SK-N-SH treated with all-trans-retinoic acid at 6 μM for 48 hours (cell line): ENCODE measurements around the gene ACTL6A.

Experiments
- ATAC-seq: fragments of 200-7000 bp; cut with Tn5 transposase; 3 replicates; pipeline ENCODE4 v1.9.1; 2020; ENCODE audit warnings: mild to moderate bottlenecking, moderate library complexity
- ARNTL ChIP-seq: fragments of 450-650 bp; formaldehyde crosslinking; IDR thresholded peaks from 2 replicates; pipeline ENCODE4 v1.5.0; 2020; ENCODE audit warnings: low read depth, mild to moderate bottlenecking, moderate library complexity, borderline replicate concordance
- BACH2 ChIP-seq: fragments of 250-450 bp; sonication (Bioruptor Pico); IDR thresholded peaks from 2 replicates; pipeline ENCODE4 v1.9.0; 2021; ENCODE audit warnings: mild to moderate bottlenecking, borderline replicate concordance
- CREB5 ChIP-seq: fragments of 250-450 bp; sonication (Bioruptor Pico); IDR thresholded peaks from 2 replicates; pipeline ENCODE4 v1.5.1; 2020; ENCODE audit warnings: low read depth, mild to moderate bottlenecking, moderate library complexity
- CSDC2 ChIP-seq: fragments of 250-450 bp; sonication (Bioruptor Pico); IDR thresholded peaks from 2 replicates; pipeline ENCODE4 v1.5.0; 2020; ENCODE audit warnings: mild to moderate bottlenecking, moderate library complexity
- CSRNP3 ChIP-seq: fragments of 250-450 bp; sonication (Bioruptor Pico); IDR thresholded peaks from 2 replicates; pipeline ENCODE4 v1.5.1; 2021; ENCODE audit warnings: mild to moderate bottlenecking, moderate library complexity
- ESRRG ChIP-seq: fragments of 250-450 bp; sonication (Bioruptor Pico); IDR thresholded peaks from 2 replicates; pipeline ENCODE4 v1.6.1; 2021; ENCODE audit warnings: mild to moderate bottlenecking
- GLIS3 ChIP-seq: fragments of 250-450 bp; sonication (Bioruptor Pico); IDR thresholded peaks from 2 replicates; pipeline ENCODE4 v1.5.0; 2020; ENCODE audit warnings: mild to moderate bottlenecking, moderate library complexity
- ISL1 ChIP-seq: fragments of 250-450 bp; sonication (Bioruptor Pico); IDR thresholded peaks from 2 replicates; pipeline ENCODE4 v2.1.2; 2022; ENCODE audit warnings: mild to moderate bottlenecking, moderate library complexity
- OSR1 ChIP-seq: fragments of 250-450 bp; sonication (Bioruptor Pico); IDR thresholded peaks from 2 replicates; pipeline ENCODE4 v1.8.0; 2022; ENCODE audit warnings: moderate library complexity, mild to moderate bottlenecking, inconsistent platforms
- POU6F1 ChIP-seq: fragments of 250-450 bp; sonication (Bioruptor Pico); IDR thresholded peaks from 2 replicates; pipeline ENCODE4 v1.8.0; 2021; ENCODE audit warnings: low read depth, mild to moderate bottlenecking, moderate library complexity, borderline replicate concordance
- PPARA ChIP-seq: fragments of 250-450 bp; sonication (Bioruptor Pico); IDR thresholded peaks from 2 replicates; pipeline ENCODE4 v1.5.0; 2020; ENCODE audit warnings: mild to moderate bottlenecking, borderline replicate concordance
- RARB ChIP-seq: fragments of 250-450 bp; sonication (Bioruptor Pico); IDR thresholded peaks from 2 replicates; pipeline ENCODE4 v1.8.0; 2021; ENCODE audit warnings: mild to moderate bottlenecking, moderate library complexity
- SNAI2 ChIP-seq: fragments of 250-450 bp; sonication (Bioruptor Pico); IDR thresholded peaks from 2 replicates; pipeline ENCODE4 v1.5.0; 2020; ENCODE audit warnings: mild to moderate bottlenecking, moderate library complexity
- TCF4 ChIP-seq: fragments of 250-450 bp; sonication (Bioruptor Pico); IDR thresholded peaks from 2 replicates; pipeline ENCODE4 v1.8.0; 2021; ENCODE audit warnings: mild to moderate bottlenecking, moderate library complexity, borderline replicate concordance
- TOX ChIP-seq: fragments of 250-450 bp; sonication (Bioruptor Pico); IDR thresholded peaks from 2 replicates; pipeline ENCODE4 v1.8.0; 2021; ENCODE audit warnings: mild to moderate bottlenecking, moderate library complexity, borderline replicate concordance
- TSHZ2 ChIP-seq: fragments of 250-450 bp; sonication (Bioruptor Pico); IDR thresholded peaks from 2 replicates; pipeline ENCODE4 v1.5.0; 2020; ENCODE audit warnings: mild to moderate bottlenecking, moderate library complexity
- ZC3H10 ChIP-seq: fragments of 250-450 bp; sonication (Bioruptor Pico); IDR thresholded peaks from 2 replicates; pipeline ENCODE4 v1.5.1; 2021; ENCODE audit warnings: mild to moderate bottlenecking, moderate library complexity
- ZFP30 ChIP-seq: fragments of 450-650 bp; formaldehyde crosslinking; IDR thresholded peaks from 2 replicates; pipeline ENCODE4 v1.5.0; 2022; ENCODE audit warnings: mild to moderate bottlenecking, moderate library complexity
- ZNF565 ChIP-seq: fragments of 450-650 bp; formaldehyde crosslinking; conservative IDR thresholded peaks from 2 replicates; pipeline ENCODE4 v1.5.0; 2020; ENCODE audit warnings: low read depth, mild to moderate bottlenecking, moderate library complexity
- ZNF70 ChIP-seq: fragments of 450-650 bp; formaldehyde crosslinking; IDR thresholded peaks from 2 replicates; pipeline ENCODE4 v1.5.0; 2020; ENCODE audit warnings: mild to moderate bottlenecking, moderate library complexity
- ZNF8 ChIP-seq: fragments of 450-650 bp; formaldehyde crosslinking; IDR thresholded peaks from 2 replicates; pipeline ENCODE4 v1.5.0; 2020; ENCODE audit warnings: mild to moderate bottlenecking, moderate library complexity
- TF ChIP-seq, protein P1 (sequence below): fragments of 250-450 bp; sonication (Bioruptor Pico); IDR thresholded peaks from 2 replicates; pipeline ENCODE4 v1.8.0; 2020; ENCODE audit warnings: mild to moderate bottlenecking, moderate library complexity, borderline replicate concordance

Gene ACTL6A

GRCh38 chr3:179536256-179536655 lies 26.5 kb upstream of the ACTL6A start:
- TF ChIP-seq TOX (CRISPR knock-in tag): no peak
- no peak for TF ChIP-seq POU6F1 (CRISPR knock-in tag)
- no peak for TF ChIP-seq OSR1 (CRISPR knock-in tag)
- TF ChIP-seq ZNF565 (CRISPR knock-in tag): no peak
- no peak for TF ChIP-seq CSRNP3

DNA sequence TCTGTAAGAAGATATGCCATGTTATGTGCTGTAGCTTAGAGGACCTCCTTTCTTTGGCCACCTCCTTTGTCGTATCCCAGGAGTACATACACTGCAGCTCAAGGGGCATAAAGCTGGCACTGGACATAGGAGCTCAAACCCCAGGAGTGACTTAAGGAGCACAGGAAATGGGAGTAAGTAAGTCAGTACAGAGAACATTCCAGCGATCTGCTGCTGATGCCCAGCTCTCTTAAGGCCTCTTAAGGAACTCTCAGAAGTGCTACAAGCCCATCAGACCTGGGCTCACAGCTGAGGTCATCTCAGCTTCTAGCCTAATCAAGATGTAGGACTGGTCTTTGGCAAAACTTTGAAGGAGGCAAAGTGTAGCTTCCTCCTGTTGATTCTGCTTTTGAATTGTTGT lies 21.6 kb upstream of the ACTL6A start:
- no peak for TF ChIP-seq GLIS3 (CRISPR knock-in tag)
- no peak for TF ChIP-seq ZNF565 (CRISPR knock-in tag)
- no peak for TF ChIP-seq ISL1 (CRISPR knock-in tag)
- TF ChIP-seq, protein P1, sequence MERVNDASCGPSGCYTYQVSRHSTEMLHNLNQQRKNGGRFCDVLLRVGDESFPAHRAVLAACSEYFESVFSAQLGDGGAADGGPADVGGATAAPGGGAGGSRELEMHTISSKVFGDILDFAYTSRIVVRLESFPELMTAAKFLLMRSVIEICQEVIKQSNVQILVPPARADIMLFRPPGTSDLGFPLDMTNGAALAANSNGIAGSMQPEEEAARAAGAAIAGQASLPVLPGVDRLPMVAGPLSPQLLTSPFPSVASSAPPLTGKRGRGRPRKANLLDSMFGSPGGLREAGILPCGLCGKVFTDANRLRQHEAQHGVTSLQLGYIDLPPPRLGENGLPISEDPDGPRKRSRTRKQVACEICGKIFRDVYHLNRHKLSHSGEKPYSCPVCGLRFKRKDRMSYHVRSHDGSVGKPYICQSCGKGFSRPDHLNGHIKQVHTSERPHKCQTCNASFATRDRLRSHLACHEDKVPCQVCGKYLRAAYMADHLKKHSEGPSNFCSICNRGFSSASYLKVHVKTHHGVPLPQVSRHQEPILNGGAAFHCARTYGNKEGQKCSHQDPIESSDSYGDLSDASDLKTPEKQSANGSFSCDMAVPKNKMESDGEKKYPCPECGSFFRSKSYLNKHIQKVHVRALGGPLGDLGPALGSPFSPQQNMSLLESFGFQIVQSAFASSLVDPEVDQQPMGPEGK (CRISPR knock-in tag): no peak
- no peak for TF ChIP-seq ZNF70 (CRISPR knock-in tag)
- TF ChIP-seq ZFP30 (CRISPR knock-in tag): no peak
- no peak for TF ChIP-seq OSR1 (CRISPR knock-in tag)
- no peak for TF ChIP-seq ZNF8 (CRISPR knock-in tag)
- no peak for TF ChIP-seq ZC3H10 (CRISPR knock-in tag)
- TF ChIP-seq CREB5 (CRISPR knock-in tag): no peak
- no peak for TF ChIP-seq TCF4
- no peak for TF ChIP-seq ESRRG (CRISPR knock-in tag)
- TF ChIP-seq SNAI2 (CRISPR knock-in tag): no peak
- no peak for TF ChIP-seq CSDC2 (CRISPR knock-in tag)
- no peak for TF ChIP-seq PPARA
- no peak for TF ChIP-seq CSRNP3
- TF ChIP-seq, all 23 proteins: peak for 0
- no peak for ATAC-seq

More at GRCh38 chr3:179536256-179536655, 26.5 kb upstream of the ACTL6A start:
- ATAC-seq: no peak

DNA sequence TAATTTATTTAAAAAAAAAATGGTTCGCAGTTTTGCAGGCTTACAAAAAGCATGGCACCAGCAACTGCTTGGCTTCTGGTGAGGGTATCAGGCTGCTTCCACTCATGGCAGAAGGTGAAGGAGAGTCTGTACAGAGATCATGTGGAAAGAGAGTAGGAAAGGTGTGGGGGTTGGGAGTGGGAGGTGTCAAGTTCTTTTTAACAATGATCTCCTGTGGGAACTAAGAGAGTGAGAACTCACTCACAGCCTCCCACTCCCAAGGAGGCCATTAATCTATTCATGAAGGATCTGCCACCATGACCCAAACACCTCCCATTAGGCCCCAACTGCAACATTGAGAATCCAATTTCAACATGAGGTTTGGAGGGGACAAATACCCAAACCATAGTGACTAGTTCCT lies 21.1 kb upstream of the ACTL6A start:
- no peak for ATAC-seq
- TF ChIP-seq GLIS3 (CRISPR knock-in tag) (no peak), ZFP30 (CRISPR knock-in tag) (no peak), PPARA (no peak), ARNTL (no peak), TCF4 (no peak), ISL1 (CRISPR knock-in tag) (no peak), ZNF565 (CRISPR knock-in tag) (no peak), BACH2 (CRISPR knock-in tag) (no peak), TOX (CRISPR knock-in tag) (no peak), POU6F1 (CRISPR knock-in tag) (no peak), OSR1 (CRISPR knock-in tag) (no peak), TSHZ2 (CRISPR knock-in tag) (no peak), RARB (CRISPR knock-in tag) (no peak), CSDC2 (CRISPR knock-in tag) (no peak), ZC3H10 (CRISPR knock-in tag) (no peak)
- TF ChIP-seq, protein P1 (CRISPR knock-in tag): no peak
